SU-DHL-6 (cell line): ENCODE data around the gene RUNX1.

Experiments used
- CTCF ChIP-seq: fragments of 200-600 bp; sonication (generic); IDR thresholded peaks from one replicate; pipeline ENCODE4 v1.5.1; 2017; ENCODE audit warnings: antibody characterized with exemption, mild to moderate bottlenecking, low read length, moderate library complexity; ENCODE audit not compliant: insufficient read depth, poor library complexity, severe bottlenecking
- EZH2phosphoT487 ChIP-seq: fragments of 200-600 bp; sonication (generic), shearing (Covaris generic); conservative IDR thresholded peaks from 2 replicates; pipeline ENCODE4 v1.6.1; 2018; ENCODE audit warnings: mild to moderate bottlenecking, antibody characterized with exemption, low read length, moderate library complexity, mixed read lengths

GRCh38 chr21:34836103-34836932 lies 212.8 kb downstream of the RUNX1 start:
- no peak for TF ChIP-seq CTCF
- TF ChIP-seq EZH2phosphoT487 = no peak
